ENCODE measurements around the gene POU6F2.

DNA sequence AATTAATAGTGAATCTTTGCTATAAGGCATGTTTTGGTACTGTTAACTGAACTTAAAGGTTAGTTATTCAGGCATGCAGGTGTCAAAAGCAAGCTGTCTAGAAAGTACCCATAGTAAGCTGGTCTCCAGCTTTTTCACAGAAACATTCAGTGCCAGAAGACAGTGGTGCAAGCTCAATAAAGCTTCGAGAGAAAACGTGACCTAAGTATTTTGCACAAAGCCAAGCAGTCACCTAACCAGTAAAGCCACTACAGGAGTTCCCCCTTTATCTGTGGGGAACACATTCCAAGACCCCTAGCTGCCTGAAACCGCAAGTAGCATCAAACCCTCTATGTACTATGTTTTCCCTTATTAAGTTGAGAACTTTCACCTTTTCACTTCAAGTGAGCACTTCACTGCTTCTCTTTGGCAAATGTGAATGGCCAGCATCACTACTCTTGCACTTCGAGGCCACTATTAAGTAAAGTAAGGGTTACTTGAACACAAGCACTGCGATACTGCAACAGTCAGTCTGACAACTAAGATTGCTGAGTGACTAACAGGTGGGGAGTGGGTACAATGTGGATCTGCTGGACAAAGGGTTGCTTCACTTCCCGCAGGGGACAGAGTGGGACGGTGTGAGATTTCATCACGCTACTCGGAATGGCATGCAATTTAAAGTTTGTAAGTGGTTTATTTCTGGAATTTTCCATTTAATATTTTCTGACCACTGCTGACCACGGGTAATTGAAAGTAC, 334.7 kb downstream of the POU6F2 start:
- no peak for TF ChIP-seq CTCF (IDR thresholded peaks at IDR 0.05)
- TF ChIP-seq POLR2AphosphoS5 (IDR thresholded peaks at IDR 0.05) = no peak
- no peak for TF ChIP-seq POLR2A (IDR thresholded peaks at IDR 0.05)

Measured in upper lobe of left lung (tissue), 4 donors.